ENCODE data around the gene GJC2. TPM values are rescaled to one million over a fixed set of nuclear protein-coding genes. Genes with fewer than 3 reads are reported as not detected.

The GJC2 gene
- total RNA-seq, 1 experiment from 2014 or later = not detected

- H3K79me2 ChIP-seq (ENCODE audit: low read length) = peaks cover 22% of the 10 kb centered on the region
- H3K27ac ChIP-seq (ENCODE audit: low read length) = no peak overlapping the region
- peaks cover 8% of the 10 kb centered on the region; the same call in 1 of the 2 replicates for H4K20me1 ChIP-seq (ENCODE audit: insufficient read depth, low read depth, low read length)
- H3K9ac ChIP-seq (ENCODE audit: low read length) = no peak overlapping the region
- no peak overlapping the region for H3K4me2 ChIP-seq (ENCODE audit: low read depth, low read length, poor library complexity, severe bottlenecking)
- no peaks in the 10 kb centered on the region for H3K36me3 ChIP-seq (ENCODE audit: insufficient read depth, low read length)
- no peaks in the 10 kb centered on the region for H3K9me3 ChIP-seq (ENCODE audit: low read length)
- no peak overlapping the region for H3K4me3 ChIP-seq (ENCODE audit: low read length)
- H2AFZ ChIP-seq (ENCODE audit: low read length) = no peak overlapping the region
- DNase-seq = no peak
- H3K9me2 ChIP-seq (replicated peaks; ENCODE audit: insufficient read depth, low read length) = no peaks in the 10 kb centered on the region
- no peaks in the 10 kb centered on the region for H3K4me1 ChIP-seq (ENCODE audit: low read length)
- H3K27me3 ChIP-seq (ENCODE audit: low read length) = no peaks in the 10 kb centered on the region
Measured at GRCh38 chr1:228148935-228149405, 760 bp upstream of the GJC2 start.

- no peaks in the 10 kb centered on the region for H3K36me3 ChIP-seq (ENCODE audit: insufficient read depth, low read length)
- H2AFZ ChIP-seq (ENCODE audit: low read length) = no peak overlapping the region
- H4K20me1 ChIP-seq (ENCODE audit: insufficient read depth, low read depth, low read length) = no peaks in the 10 kb centered on the region
- H3K9me3 ChIP-seq (ENCODE audit: low read length) = no peaks in the 10 kb centered on the region
- peaks cover 10% of the 10 kb centered on the region; the same call in 1 of the 2 replicates for H3K79me2 ChIP-seq (ENCODE audit: low read length)
- no peak overlapping the region for H3K4me2 ChIP-seq (ENCODE audit: low read depth, low read length, poor library complexity, severe bottlenecking)
- no peak overlapping the region for H3K4me3 ChIP-seq (ENCODE audit: low read length)
- H3K9ac ChIP-seq (ENCODE audit: low read length) = no peak overlapping the region
- no peak for DNase-seq
- H3K9me2 ChIP-seq (replicated peaks; ENCODE audit: insufficient read depth, low read length) = no peaks in the 10 kb centered on the region
- no peaks in the 10 kb centered on the region for H3K27me3 ChIP-seq (ENCODE audit: low read length)
- no peaks in the 10 kb centered on the region for H3K4me1 ChIP-seq (ENCODE audit: low read length)
- no peak overlapping the region for H3K27ac ChIP-seq (ENCODE audit: low read length)
Measured at GRCh38 chr1:228150120-228150460, 360 bp downstream of the GJC2 start.

- no peak overlapping the region for H2AFZ ChIP-seq (ENCODE audit: low read length)
- H3K27ac ChIP-seq (ENCODE audit: low read length) = no peak overlapping the region
- no peaks in the 10 kb centered on the region for H3K9me3 ChIP-seq (ENCODE audit: low read length)
- H3K4me3 ChIP-seq (ENCODE audit: low read length) = no peak overlapping the region
- no peaks in the 10 kb centered on the region for H4K20me1 ChIP-seq (ENCODE audit: insufficient read depth, low read depth, low read length)
- H3K9me2 ChIP-seq (replicated peaks; ENCODE audit: insufficient read depth, low read length) = no peaks in the 10 kb centered on the region
- no peak overlapping the region for H3K4me2 ChIP-seq (ENCODE audit: low read depth, low read length, poor library complexity, severe bottlenecking)
- DNase-seq = no peak
- no peaks in the 10 kb centered on the region for H3K27me3 ChIP-seq (ENCODE audit: low read length)
- peaks cover 5% of the 10 kb centered on the region; the same call in 1 of the 2 replicates for H3K79me2 ChIP-seq (ENCODE audit: low read length)
- H3K4me1 ChIP-seq (ENCODE audit: low read length) = no peaks in the 10 kb centered on the region
- H3K36me3 ChIP-seq (ENCODE audit: insufficient read depth, low read length) = no peaks in the 10 kb centered on the region
- H3K9ac ChIP-seq (ENCODE audit: low read length) = no peak overlapping the region
Measured at GRCh38 chr1:228150461-228151179, 890 bp downstream of the GJC2 start.

- H3K36me3 ChIP-seq (ENCODE audit: insufficient read depth, low read length) = no peaks in the 10 kb centered on the region
- no peaks in the 10 kb centered on the region for H4K20me1 ChIP-seq (ENCODE audit: insufficient read depth, low read depth, low read length)
- H3K79me2 ChIP-seq (ENCODE audit: low read length) = no peaks in the 10 kb centered on the region; the same call in 1 of the 2 replicates
- no peak overlapping the region for H3K4me2 ChIP-seq (ENCODE audit: low read depth, low read length, poor library complexity, severe bottlenecking)
- no peak overlapping the region for H3K4me3 ChIP-seq (ENCODE audit: low read length)
- no peaks in the 10 kb centered on the region for H3K9me3 ChIP-seq (ENCODE audit: low read length)
- H3K4me1 ChIP-seq (ENCODE audit: low read length) = no peaks in the 10 kb centered on the region
- H2AFZ ChIP-seq (ENCODE audit: low read length) = no peak overlapping the region
- H3K9ac ChIP-seq (ENCODE audit: low read length) = no peak overlapping the region
- no peak overlapping the region for H3K27ac ChIP-seq (ENCODE audit: low read length)
- no peaks in the 10 kb centered on the region for H3K27me3 ChIP-seq (ENCODE audit: low read length)
- no peaks in the 10 kb centered on the region for H3K9me2 ChIP-seq (replicated peaks; ENCODE audit: insufficient read depth, low read length)
- DNase-seq = no peak
Measured at GRCh38 chr1:228151180-228151925, 1.6 kb downstream of the GJC2 start.

GRCh38 chr1:228152097-228152917 is 2.6 kb downstream of the GJC2 start:
- Histone ChIP-seq H3K9me3 (ENCODE audit: low read length) (no peaks in the 10 kb centered on the region), H3K27me3 (ENCODE audit: low read length) (no peaks in the 10 kb centered on the region), H3K4me3 (ENCODE audit: low read length) (no peak overlapping the region), H3K36me3 (ENCODE audit: insufficient read depth, low read length) (no peaks in the 10 kb centered on the region), H3K27ac (ENCODE audit: low read length) (no peak overlapping the region), H3K4me1 (ENCODE audit: low read length) (no peaks in the 10 kb centered on the region), H4K20me1 (ENCODE audit: insufficient read depth, low read depth, low read length) (no peaks in the 10 kb centered on the region), H3K9ac (ENCODE audit: low read length) (no peak overlapping the region), H3K79me2 (ENCODE audit: low read length) (no peaks in the 10 kb centered on the region), H2AFZ (ENCODE audit: low read length) (no peak overlapping the region), H3K9me2 (replicated peaks; ENCODE audit: insufficient read depth, low read length) (no peaks in the 10 kb centered on the region), H3K4me2 (ENCODE audit: low read depth, low read length, poor library complexity, severe bottlenecking) (no peak overlapping the region)
- DNase-seq = no peak

GRCh38 chr1:228152918-228153258 is 3.2 kb downstream of the GJC2 start:
- Histone ChIP-seq H3K79me2 (ENCODE audit: low read length) (no peaks in the 10 kb centered on the region), H3K27ac (ENCODE audit: low read length) (no peak overlapping the region), H3K4me1 (ENCODE audit: low read length) (no peaks in the 10 kb centered on the region), H3K9me3 (ENCODE audit: low read length) (no peaks in the 10 kb centered on the region), H3K9ac (ENCODE audit: low read length) (no peak overlapping the region), H2AFZ (ENCODE audit: low read length) (no peak overlapping the region), H3K9me2 (replicated peaks; ENCODE audit: insufficient read depth, low read length) (no peaks in the 10 kb centered on the region), H4K20me1 (ENCODE audit: insufficient read depth, low read depth, low read length) (no peaks in the 10 kb centered on the region), H3K27me3 (ENCODE audit: low read length) (no peaks in the 10 kb centered on the region), H3K4me3 (ENCODE audit: low read length) (no peak overlapping the region), H3K36me3 (ENCODE audit: insufficient read depth, low read length) (no peaks in the 10 kb centered on the region), H3K4me2 (ENCODE audit: low read depth, low read length, poor library complexity, severe bottlenecking) (no peak overlapping the region)
- DNase-seq = no peak

GRCh38 chr1:228154021-228154669 is 4.4 kb downstream of the GJC2 start:
- Histone ChIP-seq H3K9me2 (replicated peaks; ENCODE audit: insufficient read depth, low read length) (no peaks in the 10 kb centered on the region), H3K4me2 (ENCODE audit: low read depth, low read length, poor library complexity, severe bottlenecking) (no peak overlapping the region), H3K79me2 (ENCODE audit: low read length) (no peaks in the 10 kb centered on the region), H3K4me1 (ENCODE audit: low read length) (no peaks in the 10 kb centered on the region), H2AFZ (ENCODE audit: low read length) (no peak overlapping the region), H3K27me3 (ENCODE audit: low read length) (no peaks in the 10 kb centered on the region), H3K9ac (ENCODE audit: low read length) (no peak overlapping the region), H3K9me3 (ENCODE audit: low read length) (no peaks in the 10 kb centered on the region), H4K20me1 (ENCODE audit: insufficient read depth, low read depth, low read length) (no peaks in the 10 kb centered on the region), H3K27ac (ENCODE audit: low read length) (no peak overlapping the region), H3K4me3 (ENCODE audit: low read length) (no peak overlapping the region), H3K36me3 (ENCODE audit: insufficient read depth, low read length) (no peaks in the 10 kb centered on the region)
- DNase-seq = no peak
